Prostate gland (tissue), 2 donors: ENCODE results near the gene SRP68. TPM values are rescaled to one million over a fixed set of nuclear protein-coding genes. Genes with fewer than 3 reads are reported as not detected.

Source experiments
- DNase-seq: peaks from one replicate; pipeline ENCODE4 v3.0.0-alpha.2; 2019; ENCODE audit warnings: low spot score
- H3K27ac ChIP-seq, 2 donors: fragments of 200-600 bp; sonication (generic); 2 replicates each; pipeline ENCODE4 v1.5.1; 2017 to 2019
- H3K27me3 ChIP-seq: fragments of 200-600 bp; sonication (generic); replicated peaks from 2 replicates; pipeline ENCODE4 v1.5.1; 2019; ENCODE audit not compliant: insufficient read depth
- H3K36me3 ChIP-seq, 2 donors: fragments of 200-600 bp; sonication (generic); 1 replicate in 1 of 2; 2 replicates in 1 of 2; pipeline versions ENCODE4 v1.5.1 to v1.8.1; 2017 to 2019
- H3K4me1 ChIP-seq: fragments of 200-600 bp; sonication (generic); replicated peaks from 2 replicates; pipeline ENCODE4 v1.5.1; 2019
- H3K4me3 ChIP-seq, 2 donors: fragments of 200-600 bp; sonication (generic); 2 replicates each; pipeline ENCODE4 v1.5.1; 2017 to 2019
- H3K9me3 ChIP-seq: fragments of 200-600 bp; sonication (generic); 2 replicates; pipeline ENCODE4 v1.5.1; 2017
- CTCF ChIP-seq, 4 experiments: fragments of 200-600 bp in 2 of 4; fragments of 450-650 bp in 2 of 4; sonication (generic) in 2 of 4; IDR thresholded peaks; 1 replicate in 3 of 4; 2 replicates in 1 of 4; pipeline ENCODE4 v1.5.1; 2016 to 2019; ENCODE audit warnings: antibody characterized with exemption in 4 of 4, mild to moderate bottlenecking in 2 of 4, moderate library complexity in 2 of 4
- POLR2A ChIP-seq: fragments of 450-650 bp; IDR thresholded peaks from one replicate; pipeline ENCODE4 v1.6.1; 2016; ENCODE audit warnings: antibody characterized with exemption, mild to moderate bottlenecking
- POLR2AphosphoS5 ChIP-seq: sonication (generic); formaldehyde crosslinking; IDR thresholded peaks from one replicate; pipeline ENCODE4 v1.6.1; 2017; ENCODE audit warnings: antibody characterized with exemption
- WGBS: methylation state at CpG from one replicate; pipeline ENCODE4 v1.1.5; 2018; 5-methylcytosine and 5-hydroxymethylcytosine counted together
- intact Hi-C: fragments of 100-400 bp; cut with DNase I; formaldehyde crosslinking; loops from one replicate; pipeline ENCODE4 v1.14.2; 2022
- total RNA-seq, 2 donors: library from RNA; depleted of rRNA; stranded (reverse); fragments of >200 nt; gene quantifications; one replicate each; pipeline ENCODE4 v1.1.0, GENCODE V29; 2016

Gene SRP68
- total RNA-seq, 2 donors from 2014 or later: 33.5 to 51.2 TPM

- no peak for TF ChIP-seq POLR2A
- TF ChIP-seq POLR2AphosphoS5: no peak
- no peak for TF ChIP-seq CTCF (IDR thresholded peaks at IDR 0.05)
- intact Hi-C loops: no loop called here
- Histone ChIP-seq H3K4me1 (no peaks in the 10 kb centered on the region), H3K4me3 (no peak overlapping the region), H3K9me3 (no peaks in the 10 kb centered on the region), H3K27ac (no peak overlapping the region), H3K27me3 (peaks cover 32% of the 10 kb centered on the region), H3K36me3 (no peaks in the 10 kb centered on the region)
- 5% methylated on average over 70 of the region's 82 CpGs for WGBS
- DNase-seq: no peak
These were observed 4.7 kb upstream of the SRP68 start for GRCh38 chr17:76076765-76077583.

- DNase-seq: no peak
- H3K36me3 ChIP-seq: no peaks in the 10 kb centered on the region
- H3K4me1 ChIP-seq: no peaks in the 10 kb centered on the region
- H3K9me3 ChIP-seq: no peaks in the 10 kb centered on the region
- H3K27me3 ChIP-seq: peaks cover 32% of the 10 kb centered on the region
- no peak overlapping the region for H3K4me3 ChIP-seq
- no peak overlapping the region for H3K27ac ChIP-seq
- TF ChIP-seq POLR2A (no peak), CTCF (IDR thresholded peaks at IDR 0.05) (no peak), POLR2AphosphoS5 (no peak)
- 3% methylated on average over 32 of the region's 41 CpGs for WGBS
- intact Hi-C loops: no loop called here
These were observed 3.9 kb upstream of the SRP68 start for GRCh38 chr17:76076146-76076764.

DNA sequence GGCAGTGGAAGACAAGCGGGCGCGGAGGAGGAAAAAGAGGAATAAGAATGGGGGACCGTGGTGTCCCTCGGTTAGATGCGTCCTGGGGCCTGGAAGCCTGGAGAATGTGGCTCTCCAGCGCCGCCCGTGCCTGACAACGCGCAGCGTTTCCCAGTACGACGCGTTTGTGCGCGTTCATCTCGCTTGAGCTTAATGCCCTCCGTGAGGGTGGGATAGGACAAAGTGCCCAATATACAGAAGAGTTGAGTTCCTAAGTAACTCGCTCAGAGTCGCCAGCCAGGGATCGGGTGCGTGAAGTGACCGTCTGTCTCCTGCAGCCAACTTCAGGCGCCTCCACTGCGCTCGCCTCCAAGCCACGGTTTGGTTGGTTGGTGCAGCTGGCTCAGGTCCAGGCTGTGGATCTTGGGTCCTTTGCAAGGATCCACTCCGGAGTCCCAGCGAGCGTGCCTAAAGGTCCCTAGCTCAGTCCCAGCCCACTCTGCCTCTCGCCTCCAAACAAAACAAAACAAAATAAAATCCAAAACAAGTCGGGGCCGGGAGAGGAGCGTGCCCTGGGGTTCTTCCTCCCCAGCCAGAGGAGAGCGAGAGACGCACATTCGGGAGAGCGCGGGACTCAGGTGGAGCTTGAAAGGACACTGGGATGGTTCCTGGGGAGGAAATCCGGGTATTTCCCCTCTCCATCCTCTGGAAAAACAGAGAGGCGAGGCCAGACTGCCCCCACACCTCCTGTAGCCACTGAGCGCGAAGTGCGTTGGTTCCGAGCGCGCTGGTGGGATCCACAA, 3.2 kb upstream of the SRP68 start:
- intact Hi-C loops: no loop called here
- Histone ChIP-seq H3K9me3 (no peaks in the 10 kb centered on the region), H3K36me3 (no peaks in the 10 kb centered on the region), H3K4me1 (peaks cover 7% of the 10 kb centered on the region), H3K27ac (no peak overlapping the region), H3K27me3 (peaks cover 32% of the 10 kb centered on the region), H3K4me3 (no peak overlapping the region)
- DNase-seq: no peak
- TF ChIP-seq POLR2A (no peak), CTCF (IDR thresholded peaks at IDR 0.05) (no peak), POLR2AphosphoS5 (no peak)
- WGBS: 1% methylated on average over 48 of the region's 48 CpGs

DNA sequence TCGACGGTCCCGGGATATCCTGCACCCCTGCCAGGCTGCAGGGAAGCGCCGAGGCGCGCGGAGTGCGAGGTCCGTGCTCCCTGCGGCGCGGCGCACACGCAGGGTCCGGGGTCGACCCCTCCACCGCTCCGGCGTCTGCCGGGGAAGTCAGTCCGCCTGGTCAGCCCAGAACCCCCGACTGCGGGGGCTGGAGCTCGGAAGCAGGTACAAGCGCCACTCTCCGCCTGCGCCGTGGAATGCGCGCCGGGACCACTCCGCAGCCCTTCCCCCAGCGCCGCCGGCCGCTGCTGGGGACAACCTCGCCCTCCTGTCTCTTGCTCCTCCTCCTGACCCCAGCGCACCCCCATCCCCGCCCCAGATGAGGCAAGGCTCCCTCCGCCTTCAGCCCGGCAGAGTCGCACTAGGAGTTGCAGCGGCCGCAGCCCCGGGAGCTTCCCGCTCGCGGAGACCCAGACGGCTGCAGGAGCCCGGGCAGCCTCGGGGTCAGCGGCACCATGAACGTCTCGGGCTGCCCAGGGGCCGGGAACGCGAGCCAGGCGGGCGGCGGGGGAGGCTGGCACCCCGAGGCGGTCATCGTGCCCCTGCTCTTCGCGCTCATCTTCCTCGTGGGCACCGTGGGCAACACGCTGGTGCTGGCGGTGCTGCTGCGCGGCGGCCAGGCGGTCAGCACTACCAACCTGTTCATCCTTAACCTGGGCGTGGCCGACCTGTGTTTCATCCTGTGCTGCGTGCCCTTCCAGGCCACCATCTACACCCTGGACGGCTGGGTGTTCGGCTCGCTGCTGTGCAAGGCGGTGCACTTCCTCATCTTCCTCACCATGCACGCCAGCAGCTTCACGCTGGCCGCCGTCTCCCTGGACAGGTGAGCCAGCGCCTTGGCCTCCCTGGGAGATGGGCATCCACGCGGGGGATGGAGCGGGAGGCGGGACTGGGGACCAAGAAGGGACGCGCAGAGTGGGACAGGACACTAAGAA, 2.4 kb upstream of the SRP68 start, which contains the start of gene GALR2:
Gene GALR2 (plus strand): TSS at position 392 of the 974 bp plus-strand sequence. CDS start 103 bp downstream, at position 495.
- TF ChIP-seq CTCF (IDR thresholded peaks at IDR 0.05): no peak
- no peak for TF ChIP-seq POLR2AphosphoS5
- TF ChIP-seq POLR2A: no peak
- intact Hi-C loops: no loop called here
- peaks cover 32% of the 10 kb centered on the region for H3K27me3 ChIP-seq
- no peak for DNase-seq
- H3K9me3 ChIP-seq: no peaks in the 10 kb centered on the region
- H3K27ac ChIP-seq: no peak within 1 kb of the TSS
- no peaks in the 10 kb centered on the region for H3K36me3 ChIP-seq
- 2% methylated on average over 76 of the region's 92 CpGs for WGBS
- peaks cover 9% of the 10 kb centered on the region for H3K4me1 ChIP-seq
- H3K4me3 ChIP-seq: no peak within 1 kb of the TSS
